Retina (tissue), 1 donor: Measurements from ENCODE around the gene PCDHGA6.
A peak's percentile ranks its signal among the peaks of the same experiment; 100 is the strongest.
"Not testable (repeated sequence)": the region's sequence is repeated elsewhere in the genome, so short reads cannot be mapped to it uniquely, and the experiment has no call there.

Experiments
- DNase-seq: peaks from one replicate; pipeline ENCODE4 v3.0.0-alpha.2; 2016

Gene PCDHGA6

DNA sequence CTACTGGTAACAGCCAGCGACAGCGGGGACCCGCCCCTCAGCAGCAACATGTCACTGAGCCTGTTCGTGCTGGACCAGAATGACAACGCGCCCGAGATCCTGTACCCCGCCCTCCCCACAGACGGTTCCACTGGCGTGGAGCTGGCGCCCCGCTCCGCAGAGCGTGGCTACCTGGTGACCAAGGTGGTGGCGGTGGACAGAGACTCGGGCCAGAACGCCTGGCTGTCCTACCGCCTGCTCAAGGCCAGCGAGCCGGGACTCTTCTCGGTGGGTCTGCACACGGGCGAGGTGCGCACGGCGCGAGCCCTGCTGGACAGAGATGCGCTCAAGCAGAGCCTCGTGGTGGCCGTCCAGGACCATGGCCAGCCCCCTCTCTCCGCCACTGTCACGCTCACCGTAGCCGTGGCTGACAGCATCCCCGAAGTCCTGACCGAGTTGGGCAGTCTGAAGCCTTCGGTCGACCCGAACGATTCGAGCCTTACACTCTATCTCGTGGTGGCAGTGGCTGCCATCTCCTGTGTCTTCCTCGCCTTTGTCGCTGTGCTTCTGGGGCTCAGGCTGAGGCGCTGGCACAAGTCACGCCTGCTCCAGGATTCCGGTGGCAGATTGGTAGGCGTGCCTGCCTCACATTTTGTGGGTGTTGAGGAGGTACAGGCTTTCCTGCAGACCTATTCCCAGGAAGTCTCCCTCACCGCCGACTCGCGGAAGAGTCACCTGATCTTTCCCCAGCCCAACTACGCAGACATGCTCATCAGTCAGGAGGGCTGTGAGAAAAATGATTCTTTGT is 20.9 kb downstream of the PCDHGA6 start:
- DNase-seq = not testable (repeated sequence)

GRCh38 chr5:141397756-141398551 is 24.3 kb downstream of the PCDHGA6 start, which contains the start of gene PCDHGB5:
Gene PCDHGB5, plus strand, starts transcription at chr5:141397947. Its CDS starts 181 bp downstream, at chr5:141398128.
- DNase-seq = not testable (repeated sequence)

DNA sequence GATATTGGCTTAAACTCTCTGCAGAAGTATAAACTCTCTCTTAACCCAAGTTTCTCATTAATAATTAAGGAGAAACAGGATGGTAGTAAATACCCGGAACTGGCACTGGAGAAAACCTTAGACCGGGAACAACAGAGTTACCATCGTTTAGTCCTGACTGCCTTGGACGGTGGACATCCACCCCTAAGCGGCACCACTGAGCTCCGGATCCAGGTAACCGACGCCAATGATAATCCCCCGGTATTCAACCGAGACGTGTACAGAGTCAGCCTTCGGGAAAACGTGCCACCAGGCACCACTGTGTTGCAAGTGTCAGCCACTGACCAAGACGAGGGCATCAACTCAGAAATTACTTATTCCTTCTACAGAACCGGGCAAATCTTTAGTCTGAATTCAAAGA is 24.9 kb downstream of the PCDHGA6 start:
- no peak for DNase-seq

DNA sequence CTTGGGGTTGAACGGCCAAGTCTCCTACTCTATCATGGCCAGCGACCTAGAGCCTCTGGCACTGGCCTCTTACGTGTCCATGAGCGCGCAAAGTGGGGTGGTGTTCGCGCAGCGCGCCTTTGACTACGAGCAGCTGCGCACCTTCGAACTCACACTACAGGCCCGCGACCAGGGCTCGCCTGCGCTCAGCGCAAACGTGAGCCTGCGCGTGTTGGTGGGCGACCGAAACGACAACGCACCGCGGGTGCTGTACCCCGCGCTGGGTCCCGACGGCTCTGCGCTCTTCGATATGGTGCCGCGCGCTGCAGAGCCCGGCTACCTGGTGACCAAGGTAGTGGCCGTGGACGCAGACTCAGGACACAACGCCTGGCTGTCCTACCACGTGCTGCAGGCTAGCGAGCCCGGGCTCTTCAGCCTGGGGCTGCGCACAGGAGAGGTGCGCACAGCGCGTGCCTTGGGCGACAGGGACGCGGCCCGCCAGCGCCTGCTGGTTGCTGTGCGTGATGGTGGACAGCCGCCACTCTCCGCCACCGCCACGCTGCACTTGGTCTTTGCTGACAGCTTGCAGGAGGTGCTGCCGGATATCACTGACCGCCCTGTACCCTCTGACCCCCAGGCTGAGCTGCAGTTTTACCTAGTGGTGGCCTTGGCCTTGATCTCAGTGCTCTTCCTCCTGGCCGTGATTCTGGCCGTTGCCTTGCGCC is 26.0 kb downstream of the PCDHGA6 start:
- DNase-seq = no peak

GRCh38 chr5:141402553-141403243 is 29.0 kb downstream of the PCDHGA6 start, which contains the start of gene PCDHGA9:
Gene PCDHGA9, plus strand, starts transcription at chr5:141402778. Its CDS starts 175 bp downstream, at chr5:141402953.
- no peak for DNase-seq

- no peak for DNase-seq
Measured at GRCh38 chr5:141403387-141403786, 29.7 kb downstream of the PCDHGA6 start.

- DNase-seq = peak; percentile 72
Measured at GRCh38 chr5:141407790-141408505, 34.3 kb downstream of the PCDHGA6 start, which contains the start of gene PCDHGB6. Gene PCDHGB6, plus strand, starts transcription at chr5:141408021. Its CDS starts 182 bp downstream, at chr5:141408203.

GRCh38 chr5:141409598-141410306 is 36.1 kb downstream of the PCDHGA6 start:
- DNase-seq = no peak

GRCh38 chr5:141411575-141411974 is 37.9 kb downstream of the PCDHGA6 start:
- DNase-seq = no peak

- DNase-seq = peak; percentile 39
Measured at GRCh38 chr5:141412854-141413539, 39.3 kb downstream of the PCDHGA6 start, which contains the start of gene PCDHGA10. Gene PCDHGA10, plus strand, starts transcription at chr5:141412987. Its CDS starts 189 bp downstream, at chr5:141413176.

DNA sequence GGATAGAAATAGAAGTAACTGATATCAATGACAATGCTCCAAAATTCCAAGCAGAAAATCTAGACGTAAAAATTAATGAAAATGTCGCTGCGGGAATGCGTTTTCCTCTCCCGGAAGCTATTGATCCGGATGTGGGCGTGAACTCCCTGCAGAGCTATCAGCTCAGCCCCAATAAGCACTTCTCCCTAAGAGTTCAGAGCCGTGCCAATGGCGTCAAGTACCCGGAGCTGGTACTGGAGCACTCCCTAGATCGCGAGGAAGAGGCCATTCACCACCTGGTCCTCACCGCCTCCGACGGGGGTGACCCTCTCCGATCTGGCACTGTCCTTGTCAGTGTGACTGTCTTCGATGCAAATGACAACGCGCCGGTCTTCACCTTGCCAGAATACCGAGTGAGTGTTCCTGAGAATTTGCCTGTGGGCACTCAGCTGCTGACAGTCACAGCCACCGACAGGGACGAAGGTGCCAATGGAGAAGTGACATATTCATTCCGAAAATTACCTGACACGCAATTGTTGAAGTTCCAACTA is 39.9 kb downstream of the PCDHGA6 start:
- DNase-seq = no peak

DNA sequence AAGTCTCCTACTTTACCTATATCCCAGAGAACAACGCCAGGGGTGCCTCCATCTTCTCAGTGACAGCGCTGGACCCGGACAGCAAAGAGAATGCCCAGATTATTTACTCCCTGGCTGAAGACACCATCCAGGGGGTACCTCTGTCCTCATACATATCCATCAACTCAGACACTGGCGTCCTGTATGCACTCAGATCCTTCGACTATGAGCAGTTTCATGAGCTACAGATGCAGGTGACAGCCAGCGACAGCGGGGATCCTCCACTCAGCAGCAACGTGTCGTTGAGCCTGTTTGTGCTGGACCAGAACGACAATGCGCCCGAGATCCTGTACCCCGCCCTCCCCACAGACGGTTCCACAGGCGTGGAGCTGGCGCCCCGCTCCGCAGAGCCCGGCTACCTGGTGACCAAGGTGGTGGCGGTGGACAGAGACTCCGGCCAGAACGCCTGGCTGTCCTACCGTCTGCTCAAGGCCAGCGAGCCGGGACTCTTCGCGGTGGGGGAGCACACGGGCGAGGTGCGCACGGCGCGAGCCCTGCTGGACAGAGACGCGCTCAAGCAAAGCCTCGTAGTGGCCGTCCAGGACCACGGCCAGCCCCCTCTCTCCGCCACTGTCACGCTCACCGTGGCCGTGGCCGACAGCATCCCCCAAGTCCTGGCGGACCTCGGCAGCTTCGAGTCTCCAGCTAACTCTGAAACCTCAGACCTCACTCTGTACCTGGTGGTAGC is 41.0 kb downstream of the PCDHGA6 start:
- not testable (repeated sequence) for DNase-seq

GRCh38 chr5:141415275-141415618 is 41.6 kb downstream of the PCDHGA6 start:
- DNase-seq = not testable (repeated sequence)

DNA sequence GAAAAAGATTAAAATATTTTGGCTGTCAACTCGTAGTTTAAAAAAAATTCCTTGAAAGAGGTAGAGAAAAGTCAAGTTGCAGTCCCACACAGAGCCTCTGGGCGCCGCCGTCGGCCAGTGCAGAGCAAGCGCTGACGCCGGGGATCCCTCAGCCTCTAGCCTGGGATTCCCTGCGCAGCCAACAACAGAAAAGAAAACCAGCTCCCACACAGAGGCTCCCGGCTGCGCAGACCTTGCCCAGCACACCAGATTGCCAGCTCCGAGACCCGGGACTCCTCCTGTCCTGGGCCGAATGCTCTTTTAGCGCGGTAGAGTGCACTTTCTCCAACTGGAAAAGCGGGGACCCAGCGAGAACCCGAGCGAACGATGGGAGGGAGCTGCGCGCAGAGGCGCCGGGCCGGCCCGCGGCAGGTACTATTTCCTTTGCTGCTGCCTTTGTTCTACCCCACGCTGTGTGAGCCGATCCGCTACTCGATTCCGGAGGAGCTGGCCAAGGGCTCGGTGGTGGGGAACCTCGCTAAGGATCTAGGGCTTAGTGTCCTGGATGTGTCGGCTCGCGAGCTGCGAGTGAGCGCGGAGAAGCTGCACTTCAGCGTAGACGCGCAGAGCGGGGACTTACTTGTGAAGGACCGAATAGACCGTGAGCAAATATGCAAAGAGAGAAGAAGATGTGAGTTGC is 43.9 kb downstream of the PCDHGA6 start, which contains the start of gene PCDHGB7:
PCDHGB7 (plus strand) TSS at position 184 of the 679 bp plus-strand sequence; CDS start at position 367, 183 bp downstream.
- peak; percentile 82 for DNase-seq

GRCh38 chr5:141419074-141419880 is 45.6 kb downstream of the PCDHGA6 start:
- no peak for DNase-seq

- DNase-seq = peak; percentile 69
Measured at GRCh38 chr5:141420855-141421488, 47.3 kb downstream of the PCDHGA6 start, which contains the start of gene PCDHGA11. Gene PCDHGA11, plus strand, starts transcription at chr5:141421051. Its CDS starts 177 bp downstream, at chr5:141421228.

DNA sequence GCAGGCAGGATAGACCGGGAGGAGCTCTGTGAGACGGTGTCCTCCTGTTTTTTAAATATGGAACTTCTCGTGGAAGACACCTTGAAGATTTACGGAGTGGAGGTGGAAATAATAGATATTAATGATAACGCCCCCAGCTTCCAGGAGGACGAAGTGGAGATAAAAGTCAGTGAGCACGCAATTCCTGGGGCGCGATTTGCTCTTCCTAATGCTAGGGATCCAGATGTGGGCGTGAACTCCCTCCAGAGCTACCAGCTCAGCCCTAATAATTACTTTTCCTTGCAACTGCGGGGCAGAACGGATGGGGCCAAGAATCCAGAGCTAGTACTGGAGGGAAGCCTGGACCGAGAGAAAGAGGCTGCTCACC is 47.8 kb downstream of the PCDHGA6 start:
- no peak for DNase-seq
